Neural cell (in vitro differentiated cells): ENCODE data around the gene RRAS2.

ENCODE experiments used
- EP300 ChIP-seq: fragments of 450-650 bp; conservative IDR thresholded peaks from 2 replicates; pipeline ENCODE4 v1.6.1; 2014; ENCODE audit warnings: antibody characterized with exemption, mild to moderate bottlenecking, moderate library complexity; ENCODE audit not compliant: poor library complexity, severe bottlenecking
- EZH2 ChIP-seq: fragments of 200-600, 300-800 bp; shearing (Covaris generic), sonication (generic); IDR thresholded peaks from 2 replicates; pipeline ENCODE4 v1.6.1; 2014; ENCODE audit warnings: antibody characterized with exemption, low read length, borderline replicate concordance, mild to moderate bottlenecking; ENCODE audit not compliant: insufficient read depth, poor library complexity, severe bottlenecking
- POLR2AphosphoS5 ChIP-seq: IDR thresholded peaks from 2 replicates; pipeline ENCODE4 v1.6.1; 2012
- RAD21 ChIP-seq: fragments of 450-650 bp; conservative IDR thresholded peaks from 2 replicates; pipeline ENCODE4 v1.6.1; 2014; ENCODE audit warnings: antibody characterized with exemption, mild to moderate bottlenecking, moderate library complexity
- SMC3 ChIP-seq: fragments of 450-650 bp; conservative IDR thresholded peaks from 2 replicates; pipeline ENCODE4 v1.6.1; 2014; ENCODE audit warnings: antibody characterized with exemption, mild to moderate bottlenecking, moderate library complexity; ENCODE audit not compliant: poor library complexity
- TAF1 ChIP-seq: IDR thresholded peaks from 2 replicates; pipeline ENCODE4 v1.6.1; 2012; ENCODE audit warnings: low read depth
- TF ChIP-seq, protein P1 (sequence below): fragments of 450-650 bp; IDR thresholded peaks from 2 replicates; pipeline ENCODE4 v1.5.1; 2014; ENCODE audit warnings: antibody characterized with exemption, mild to moderate bottlenecking, moderate library complexity; ENCODE audit not compliant: poor library complexity, severe bottlenecking

GRCh38 chr11:14251754-14252153, 107.2 kb downstream of the RRAS2 start:
- TF ChIP-seq, protein P1, sequence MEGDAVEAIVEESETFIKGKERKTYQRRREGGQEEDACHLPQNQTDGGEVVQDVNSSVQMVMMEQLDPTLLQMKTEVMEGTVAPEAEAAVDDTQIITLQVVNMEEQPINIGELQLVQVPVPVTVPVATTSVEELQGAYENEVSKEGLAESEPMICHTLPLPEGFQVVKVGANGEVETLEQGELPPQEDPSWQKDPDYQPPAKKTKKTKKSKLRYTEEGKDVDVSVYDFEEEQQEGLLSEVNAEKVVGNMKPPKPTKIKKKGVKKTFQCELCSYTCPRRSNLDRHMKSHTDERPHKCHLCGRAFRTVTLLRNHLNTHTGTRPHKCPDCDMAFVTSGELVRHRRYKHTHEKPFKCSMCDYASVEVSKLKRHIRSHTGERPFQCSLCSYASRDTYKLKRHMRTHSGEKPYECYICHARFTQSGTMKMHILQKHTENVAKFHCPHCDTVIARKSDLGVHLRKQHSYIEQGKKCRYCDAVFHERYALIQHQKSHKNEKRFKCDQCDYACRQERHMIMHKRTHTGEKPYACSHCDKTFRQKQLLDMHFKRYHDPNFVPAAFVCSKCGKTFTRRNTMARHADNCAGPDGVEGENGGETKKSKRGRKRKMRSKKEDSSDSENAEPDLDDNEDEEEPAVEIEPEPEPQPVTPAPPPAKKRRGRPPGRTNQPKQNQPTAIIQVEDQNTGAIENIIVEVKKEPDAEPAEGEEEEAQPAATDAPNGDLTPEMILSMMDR, result no peak
- no peak for TF ChIP-seq SMC3
- TF ChIP-seq EZH2, result no peak
- no peak for TF ChIP-seq RAD21
- TF ChIP-seq EP300, result no peak
- no peak for TF ChIP-seq TAF1
- TF ChIP-seq POLR2AphosphoS5, result no peak
